Right hindlimb (tissue), 1 donor: ENCODE measurements around the gene KLHL41.
"Not testable (repeated sequence)": the region's sequence is repeated elsewhere in the genome, so short reads cannot be mapped to it uniquely, and the experiment has no call there.

Experiments used
- DNase-seq: peaks from one replicate; pipeline ENCODE4 v3.0.0-alpha.2; 2018

KLHL41 gene

DNA sequence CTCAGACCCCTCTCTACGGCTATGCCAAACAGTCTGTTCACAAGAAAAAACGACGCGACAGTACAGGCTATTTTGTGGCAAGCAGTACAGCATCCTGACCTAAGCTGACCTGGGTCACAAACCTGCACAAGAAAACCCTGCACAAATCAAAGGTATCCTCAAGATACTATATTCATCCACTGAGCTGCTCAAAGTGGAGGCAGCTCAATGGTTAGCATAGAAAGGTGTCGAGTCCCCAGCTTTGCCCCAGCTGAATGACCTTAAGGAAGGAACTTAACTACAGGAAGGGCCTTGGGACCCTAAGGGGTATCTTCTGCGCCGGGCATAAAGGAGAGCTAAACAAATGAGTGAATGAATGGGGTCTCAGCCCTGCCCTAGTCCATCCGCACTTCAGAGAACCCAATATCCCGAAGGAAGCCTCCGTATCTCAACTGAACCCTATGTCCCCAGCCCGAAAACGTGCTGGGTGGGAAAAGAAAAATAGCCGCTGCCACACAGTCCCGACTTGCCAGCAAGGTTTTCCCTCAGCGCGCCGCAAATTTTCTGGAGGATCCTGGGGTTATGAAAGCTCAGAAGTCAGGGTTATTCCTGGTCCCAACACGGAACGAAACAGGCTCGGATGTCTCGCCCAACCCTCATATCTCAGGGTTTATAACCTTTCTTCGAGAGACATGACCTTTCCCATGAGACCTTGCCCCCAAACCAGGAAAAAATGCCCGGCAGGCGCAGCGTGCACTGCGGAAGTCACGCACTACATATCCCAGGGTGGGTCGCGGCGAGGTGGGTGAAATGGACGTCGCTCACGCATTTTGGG lies 63.9 kb downstream of the KLHL41 start, which contains the start of gene FASTKD1:
Gene FASTKD1, minus strand, starts transcription at position 706 of the 814 bp plus-strand sequence. CDS start 1,836 bp downstream, outside the sequence.
- peak; percentile 92 for DNase-seq

- no peak for DNase-seq
Observed at GRCh38 chr2:169573974-169574299, 64.4 kb downstream of the KLHL41 start.

GRCh38 chr2:169574539-169574938 lies 65.0 kb downstream of the KLHL41 start:
- not testable (repeated sequence) for DNase-seq

GRCh38 chr2:169575264-169575663 lies 65.8 kb downstream of the KLHL41 start:
- not testable (repeated sequence) for DNase-seq
